HepG2 (cell line): ENCODE measurements around the gene RNU7-1. TPM values are rescaled to one million over a fixed set of nuclear protein-coding genes. Genes with fewer than 3 reads are reported as not detected.
A peak's percentile ranks its signal among the peaks of the same experiment; 100 is the strongest.

ENCODE experiments used
- FOSL2 ChIP-seq: sonication (generic); formaldehyde crosslinking; IDR thresholded peaks from 2 replicates; pipeline ENCODE4 v1.4.0; 2020; ENCODE audit warnings: missing genetic modification reagents
- GTF3A ChIP-seq: sonication (generic); formaldehyde crosslinking; conservative IDR thresholded peaks from 2 replicates; pipeline ENCODE4 v1.4.0; 2020; ENCODE audit warnings: mild to moderate bottlenecking, missing genetic modification reagents
- KDM6A ChIP-seq: IDR thresholded peaks from 2 replicates; pipeline ENCODE4 v1.6.1; 2016; ENCODE audit warnings: low read depth
- LCORL ChIP-seq, 2 experiments: fragments of 450-650 bp in 1 of 2; sonication (generic) in 1 of 2; formaldehyde crosslinking in 1 of 2; IDR thresholded peaks; 2 replicates each; pipeline versions ENCODE4 v1.5.0 to v1.6.1; 2017 to 2020; ENCODE audit warnings: antibody characterized with exemption in 1 of 2, missing genetic modification reagents in 1 of 2
- PHF20 ChIP-seq: sonication (generic); formaldehyde crosslinking; IDR thresholded peaks from 2 replicates; pipeline ENCODE4 v1.5.0; 2020; ENCODE audit warnings: mild to moderate bottlenecking, missing genetic modification reagents
- PHF21A ChIP-seq: sonication (generic); formaldehyde crosslinking; IDR thresholded peaks from 2 replicates; pipeline ENCODE4 v1.5.0; 2020; ENCODE audit warnings: mild to moderate bottlenecking, missing genetic modification reagents
- SP4 ChIP-seq: sonication (generic); formaldehyde crosslinking; IDR thresholded peaks from 2 replicates; pipeline ENCODE4 v1.8.1; 2023; ENCODE audit warnings: mild to moderate bottlenecking, missing genetic modification reagents
- ZNF430 ChIP-seq: sonication (generic); formaldehyde crosslinking; IDR thresholded peaks from 2 replicates; pipeline ENCODE4 v1.9.0; 2021; ENCODE audit warnings: mild to moderate bottlenecking, missing genetic modification reagents
- ZNF614 ChIP-seq: IDR thresholded peaks from 2 replicates; pipeline ENCODE4 v1.6.1; 2018; ENCODE audit warnings: missing biosample characterization, missing genetic modification reagents, inconsistent platforms, borderline replicate concordance
- ZNF644 ChIP-seq: IDR thresholded peaks from 2 replicates; pipeline ENCODE4 v1.6.1; 2016; ENCODE audit warnings: low read depth
- ZNF891 ChIP-seq: sonication (generic); formaldehyde crosslinking; IDR thresholded peaks from 2 replicates; pipeline ENCODE4 v1.5.0; 2020; ENCODE audit warnings: mild to moderate bottlenecking, missing genetic modification reagents
- ZSCAN31 ChIP-seq: sonication (generic); formaldehyde crosslinking; IDR thresholded peaks from 2 replicates; pipeline ENCODE4 v1.5.0; 2020; ENCODE audit warnings: low read depth, mild to moderate bottlenecking, missing genetic modification reagents
- polyA plus RNA-seq, 8 experiments: library from polyadenylated mRNA; depleted of rRNA in 3 of 8; stranded (reverse) in 7 of 8; unstranded in 1 of 8; fragments of >200 nt; fragmentation: Illumina TruSeq in 4 of 8; extraction: Trizol in 4 of 8; gene quantifications; 2 replicates each; pipeline versions ENCODE4 v1.2.1 to v1.2.3, GENCODE V29; 2011 to 2016; ENCODE audit warnings: low read depth in 4 of 8, missing spikeins in 1 of 8, mixed read lengths in 1 of 8; ENCODE audit not compliant: insufficient read depth in 1 of 8
- total RNA-seq, 5 experiments: library from RNA; depleted of rRNA; stranded (reverse); fragments of >200 nt; fragmentation: Illumina TruSeq; extraction: Trizol; gene quantifications; 2 replicates each; pipeline ENCODE4 v1.2.3, GENCODE V29; 2016; ENCODE audit warnings: low read depth in 1 of 5
- TF ChIP-seq, protein P1 (sequence below), 2 experiments: sonication (generic) in 1 of 2; formaldehyde crosslinking in 1 of 2; IDR thresholded peaks; 2 replicates each; pipeline versions ENCODE4 v1.5.1 to v1.6.1; 2011 to 2020; ENCODE audit warnings: borderline replicate concordance in 1 of 2, low read depth in 1 of 2, low read length in 1 of 2, mild to moderate bottlenecking in 1 of 2, missing genetic modification reagents in 1 of 2, moderate library complexity in 1 of 2
- TF ChIP-seq, protein P2 (sequence below): sonication (generic); formaldehyde crosslinking; IDR thresholded peaks from 2 replicates; pipeline ENCODE4 v1.4.0; 2020; ENCODE audit warnings: missing genetic modification reagents, borderline replicate concordance
- TF ChIP-seq, protein P3 (sequence below): sonication (generic); formaldehyde crosslinking; IDR thresholded peaks from 2 replicates; pipeline ENCODE4 v1.5.0; 2020; ENCODE audit warnings: missing genetic modification reagents
- TF ChIP-seq, protein P4 (sequence below): sonication (generic); formaldehyde crosslinking; conservative IDR thresholded peaks from 2 replicates; pipeline ENCODE4 v1.8.0; 2022; ENCODE audit warnings: low read depth, missing genetic modification reagents
- TF ChIP-seq, protein P5 (sequence below): IDR thresholded peaks from 2 replicates; pipeline ENCODE4 v1.6.1; 2016; ENCODE audit warnings: missing genetic modification reagents, missing compliant biosample characterization
- TF ChIP-seq, protein P6 (sequence below): IDR thresholded peaks from 2 replicates; pipeline ENCODE4 v1.6.1; 2016; ENCODE audit warnings: mild to moderate bottlenecking

RNU7-1 gene
- total and polyA plus RNA-seq, 2 of the 13 experiments (the other 11 are each of a cell fraction or from before 2014, with no cell fraction given), result not detected

DNA sequence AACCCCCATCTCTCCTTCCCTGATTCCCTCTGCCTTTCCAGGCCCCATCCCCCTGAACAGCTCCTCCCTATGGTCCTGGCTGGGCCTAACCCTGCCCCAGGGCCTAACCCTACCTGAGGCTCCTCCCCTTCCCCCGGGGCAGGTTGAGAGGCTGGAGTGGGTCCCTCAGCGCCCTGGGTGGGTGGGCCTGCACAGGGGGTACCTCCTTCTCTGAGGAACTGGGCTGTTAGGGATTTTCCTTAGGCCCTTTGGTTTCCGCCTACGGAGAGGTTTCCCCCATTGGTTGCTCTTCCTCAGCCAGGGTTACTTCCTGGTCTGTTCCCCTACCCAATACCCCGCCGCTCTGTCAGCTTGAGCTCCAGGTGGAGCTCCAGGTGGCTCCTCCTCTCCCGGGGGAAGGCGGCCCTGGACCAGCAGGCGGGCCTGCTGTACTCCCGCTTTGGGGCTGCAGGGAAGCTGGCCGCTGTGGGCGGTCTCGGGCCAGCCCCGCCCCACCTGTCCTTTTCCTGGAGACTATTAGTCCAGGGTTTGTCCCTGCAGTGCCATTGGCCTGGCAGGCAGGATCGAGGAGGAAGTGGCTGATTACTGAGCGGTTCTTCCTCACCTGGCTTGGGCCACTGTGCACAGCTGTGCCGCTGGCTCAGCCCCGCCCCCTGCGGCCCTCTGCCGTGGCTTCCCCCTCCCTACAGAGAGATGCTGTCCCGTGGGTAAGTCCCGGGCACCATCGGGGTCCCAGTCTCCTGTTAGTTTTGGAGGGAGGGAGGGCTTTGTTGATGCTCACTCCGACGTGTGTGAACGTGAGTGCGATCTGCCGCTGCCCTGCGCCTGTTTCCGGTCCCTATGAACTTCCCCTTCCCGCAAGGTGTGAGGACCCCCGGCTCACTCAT, 2.7 kb downstream of the RNU7-1 start (continued):
- TF ChIP-seq ZNF430, result no peak; the same call in 1 of the 2 replicates
- no peak; the same call in 1 of the 2 replicates for TF ChIP-seq ZSCAN31 (CRISPR knock-in tag)
- TF ChIP-seq, protein P1, sequence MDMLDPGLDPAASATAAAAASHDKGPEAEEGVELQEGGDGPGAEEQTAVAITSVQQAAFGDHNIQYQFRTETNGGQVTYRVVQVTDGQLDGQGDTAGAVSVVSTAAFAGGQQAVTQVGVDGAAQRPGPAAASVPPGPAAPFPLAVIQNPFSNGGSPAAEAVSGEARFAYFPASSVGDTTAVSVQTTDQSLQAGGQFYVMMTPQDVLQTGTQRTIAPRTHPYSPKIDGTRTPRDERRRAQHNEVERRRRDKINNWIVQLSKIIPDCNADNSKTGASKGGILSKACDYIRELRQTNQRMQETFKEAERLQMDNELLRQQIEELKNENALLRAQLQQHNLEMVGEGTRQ (IDR thresholded peaks at IDR 0.05; ENCODE audit: low read depth, low read length), result no peak
- TF ChIP-seq, protein P1 (CRISPR knock-in tag; IDR thresholded peaks at IDR 0.05; ENCODE audit: borderline replicate concordance), result no peak; the same call in 1 of the 2 replicates
- TF ChIP-seq, protein P2, sequence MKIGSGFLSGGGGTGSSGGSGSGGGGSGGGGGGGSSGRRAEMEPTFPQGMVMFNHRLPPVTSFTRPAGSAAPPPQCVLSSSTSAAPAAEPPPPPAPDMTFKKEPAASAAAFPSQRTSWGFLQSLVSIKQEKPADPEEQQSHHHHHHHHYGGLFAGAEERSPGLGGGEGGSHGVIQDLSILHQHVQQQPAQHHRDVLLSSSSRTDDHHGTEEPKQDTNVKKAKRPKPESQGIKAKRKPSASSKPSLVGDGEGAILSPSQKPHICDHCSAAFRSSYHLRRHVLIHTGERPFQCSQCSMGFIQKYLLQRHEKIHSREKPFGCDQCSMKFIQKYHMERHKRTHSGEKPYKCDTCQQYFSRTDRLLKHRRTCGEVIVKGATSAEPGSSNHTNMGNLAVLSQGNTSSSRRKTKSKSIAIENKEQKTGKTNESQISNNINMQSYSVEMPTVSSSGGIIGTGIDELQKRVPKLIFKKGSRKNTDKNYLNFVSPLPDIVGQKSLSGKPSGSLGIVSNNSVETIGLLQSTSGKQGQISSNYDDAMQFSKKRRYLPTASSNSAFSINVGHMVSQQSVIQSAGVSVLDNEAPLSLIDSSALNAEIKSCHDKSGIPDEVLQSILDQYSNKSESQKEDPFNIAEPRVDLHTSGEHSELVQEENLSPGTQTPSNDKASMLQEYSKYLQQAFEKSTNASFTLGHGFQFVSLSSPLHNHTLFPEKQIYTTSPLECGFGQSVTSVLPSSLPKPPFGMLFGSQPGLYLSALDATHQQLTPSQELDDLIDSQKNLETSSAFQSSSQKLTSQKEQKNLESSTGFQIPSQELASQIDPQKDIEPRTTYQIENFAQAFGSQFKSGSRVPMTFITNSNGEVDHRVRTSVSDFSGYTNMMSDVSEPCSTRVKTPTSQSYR (CRISPR knock-in tag), result 0 out of 2 replicates have a peak, but pooled peaks have one; percentile 3
- no peak for TF ChIP-seq ZNF644
- TF ChIP-seq ZNF891 (CRISPR knock-in tag), result peak; percentile 83
- no peak for TF ChIP-seq LCORL (IDR thresholded peaks at IDR 0.05)
- peak; percentile 74 for TF ChIP-seq LCORL (CRISPR knock-in tag; IDR thresholded peaks at IDR 0.05)
- TF ChIP-seq, protein P3, sequence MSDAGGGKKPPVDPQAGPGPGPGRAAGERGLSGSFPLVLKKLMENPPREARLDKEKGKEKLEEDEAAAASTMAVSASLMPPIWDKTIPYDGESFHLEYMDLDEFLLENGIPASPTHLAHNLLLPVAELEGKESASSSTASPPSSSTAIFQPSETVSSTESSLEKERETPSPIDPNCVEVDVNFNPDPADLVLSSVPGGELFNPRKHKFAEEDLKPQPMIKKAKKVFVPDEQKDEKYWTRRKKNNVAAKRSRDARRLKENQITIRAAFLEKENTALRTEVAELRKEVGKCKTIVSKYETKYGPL, result no peak
- TF ChIP-seq SP4 (CRISPR knock-in tag), result peak; percentile 68; the same call in 1 of the 2 replicates
- TF ChIP-seq, protein P4, sequence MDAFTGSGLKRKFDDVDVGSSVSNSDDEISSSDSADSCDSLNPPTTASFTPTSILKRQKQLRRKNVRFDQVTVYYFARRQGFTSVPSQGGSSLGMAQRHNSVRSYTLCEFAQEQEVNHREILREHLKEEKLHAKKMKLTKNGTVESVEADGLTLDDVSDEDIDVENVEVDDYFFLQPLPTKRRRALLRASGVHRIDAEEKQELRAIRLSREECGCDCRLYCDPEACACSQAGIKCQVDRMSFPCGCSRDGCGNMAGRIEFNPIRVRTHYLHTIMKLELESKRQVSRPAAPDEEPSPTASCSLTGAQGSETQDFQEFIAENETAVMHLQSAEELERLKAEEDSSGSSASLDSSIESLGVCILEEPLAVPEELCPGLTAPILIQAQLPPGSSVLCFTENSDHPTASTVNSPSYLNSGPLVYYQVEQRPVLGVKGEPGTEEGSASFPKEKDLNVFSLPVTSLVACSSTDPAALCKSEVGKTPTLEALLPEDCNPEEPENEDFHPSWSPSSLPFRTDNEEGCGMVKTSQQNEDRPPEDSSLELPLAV (CRISPR knock-in tag), result no peak
- TF ChIP-seq, protein P5, sequence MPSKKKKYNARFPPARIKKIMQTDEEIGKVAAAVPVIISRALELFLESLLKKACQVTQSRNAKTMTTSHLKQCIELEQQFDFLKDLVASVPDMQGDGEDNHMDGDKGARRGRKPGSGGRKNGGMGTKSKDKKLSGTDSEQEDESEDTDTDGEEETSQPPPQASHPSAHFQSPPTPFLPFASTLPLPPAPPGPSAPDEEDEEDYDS (CRISPR knock-in tag), result peak; percentile 91
- peak; percentile 80; the same call in 1 of the 2 replicates for TF ChIP-seq ZNF614 (CRISPR knock-in tag)
- peak; percentile 90 for TF ChIP-seq PHF21A (CRISPR knock-in tag)
- peak; percentile 81 for TF ChIP-seq PHF20 (CRISPR knock-in tag)
- TF ChIP-seq KDM6A (CRISPR knock-in tag), result no peak
- no peak for TF ChIP-seq GTF3A (CRISPR knock-in tag)
- 0 out of 2 replicates have a peak, but pooled peaks have one; percentile 39 for TF ChIP-seq FOSL2
- TF ChIP-seq, protein P6, sequence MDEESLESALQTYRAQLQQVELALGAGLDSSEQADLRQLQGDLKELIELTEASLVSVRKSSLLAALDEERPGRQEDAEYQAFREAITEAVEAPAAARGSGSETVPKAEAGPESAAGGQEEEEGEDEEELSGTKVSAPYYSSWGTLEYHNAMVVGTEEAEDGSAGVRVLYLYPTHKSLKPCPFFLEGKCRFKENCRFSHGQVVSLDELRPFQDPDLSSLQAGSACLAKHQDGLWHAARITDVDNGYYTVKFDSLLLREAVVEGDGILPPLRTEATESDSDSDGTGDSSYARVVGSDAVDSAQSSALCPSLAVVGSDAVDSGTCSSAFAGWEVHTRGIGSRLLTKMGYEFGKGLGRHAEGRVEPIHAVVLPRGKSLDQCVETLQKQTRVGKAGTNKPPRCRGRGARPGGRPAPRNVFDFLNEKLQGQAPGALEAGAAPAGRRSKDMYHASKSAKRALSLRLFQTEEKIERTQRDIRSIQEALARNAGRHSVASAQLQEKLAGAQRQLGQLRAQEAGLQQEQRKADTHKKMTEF (CRISPR knock-in tag), result peak; percentile 60; the same call in 1 of the 2 replicates
